Measurements from ENCODE around the gene ZNF185. TPM values are rescaled to one million over a fixed set of nuclear protein-coding genes. Genes with fewer than 3 reads are reported as not detected.

ZNF185 gene
- total RNA-seq, 1 experiment from 2014 or later, result 2.1 TPM

- intact Hi-C loops (cut with micrococcal nuclease; ENCODE audit: unreplicated experiment), result no loop called here
- BruUV-seq (replicated peaks), result no TSS peak
- no peak for DNase-seq (ENCODE audit: low spot score)
- Histone ChIP-seq H3K4me3 (ENCODE audit: low read depth, low read length, poor library complexity, severe bottlenecking) (no peak overlapping the region), H3K9me3 (ENCODE audit: low read depth, low read length, poor library complexity, severe bottlenecking) (no peaks in the 10 kb centered on the region), H3K27me3 (replicated peaks; ENCODE audit: insufficient read depth, low read depth, low read length, poor library complexity) (no peaks in the 10 kb centered on the region), H3K4me1 (ENCODE audit: insufficient read depth, low read length, poor library complexity, severe bottlenecking) (no peaks in the 10 kb centered on the region), H3K36me3 (ENCODE audit: insufficient read depth, low read length, poor library complexity, severe bottlenecking) (no peaks in the 10 kb centered on the region), H3K27ac (ENCODE audit: low read depth, low read length, poor library complexity, severe bottlenecking) (no peak overlapping the region)
- ChIA-PET POLR2A (ENCODE audit: low non-redundant PET) (no interaction called here), CTCF (no interaction called here)
- no peak for TF ChIP-seq CTCF (conservative IDR thresholded peaks at IDR 0.05; ENCODE audit: low read depth, low read length)
- TF ChIP-seq EZH2 (IDR thresholded peaks at IDR 0.05; ENCODE audit: borderline replicate concordance, low read depth, low read length, poor library complexity, severe bottlenecking), result no peak
These were observed 5.7 kb downstream of the ZNF185 start for GRCh38 chrX:152903589-152903988.

GRCh38 chrX:152904151-152905080 lies 6.5 kb downstream of the ZNF185 start:
- intact Hi-C loops (cut with micrococcal nuclease; ENCODE audit: unreplicated experiment), result no loop called here
- H3K9me3 ChIP-seq (ENCODE audit: low read depth, low read length, poor library complexity, severe bottlenecking), result no peaks in the 10 kb centered on the region
- no peaks in the 10 kb centered on the region for H3K4me1 ChIP-seq (ENCODE audit: insufficient read depth, low read length, poor library complexity, severe bottlenecking)
- no peaks in the 10 kb centered on the region for H3K27me3 ChIP-seq (replicated peaks; ENCODE audit: insufficient read depth, low read depth, low read length, poor library complexity)
- ChIA-PET CTCF (no interaction called here), POLR2A (ENCODE audit: low non-redundant PET) (no interaction called here)
- no peak overlapping the region for H3K4me3 ChIP-seq (ENCODE audit: low read depth, low read length, poor library complexity, severe bottlenecking)
- H3K36me3 ChIP-seq (ENCODE audit: insufficient read depth, low read length, poor library complexity, severe bottlenecking), result no peaks in the 10 kb centered on the region
- TF ChIP-seq CTCF (conservative IDR thresholded peaks at IDR 0.05; ENCODE audit: low read depth, low read length) (peak; percentile 80), EZH2 (IDR thresholded peaks at IDR 0.05; ENCODE audit: borderline replicate concordance, low read depth, low read length, poor library complexity, severe bottlenecking) (no peak)
- no TSS peak for BruUV-seq (replicated peaks)
- peak; percentile 55 for DNase-seq (ENCODE audit: low spot score)
- H3K27ac ChIP-seq (ENCODE audit: low read depth, low read length, poor library complexity, severe bottlenecking), result no peak overlapping the region

GRCh38 chrX:152905081-152905420 lies 7.2 kb downstream of the ZNF185 start:
- Histone ChIP-seq H3K27me3 (replicated peaks; ENCODE audit: insufficient read depth, low read depth, low read length, poor library complexity) (no peaks in the 10 kb centered on the region), H3K4me3 (ENCODE audit: low read depth, low read length, poor library complexity, severe bottlenecking) (no peak overlapping the region), H3K4me1 (ENCODE audit: insufficient read depth, low read length, poor library complexity, severe bottlenecking) (no peaks in the 10 kb centered on the region), H3K27ac (ENCODE audit: low read depth, low read length, poor library complexity, severe bottlenecking) (no peak overlapping the region), H3K9me3 (ENCODE audit: low read depth, low read length, poor library complexity, severe bottlenecking) (no peaks in the 10 kb centered on the region), H3K36me3 (ENCODE audit: insufficient read depth, low read length, poor library complexity, severe bottlenecking) (no peaks in the 10 kb centered on the region)
- CTCF ChIA-PET, result no interaction called here
- intact Hi-C loops (cut with micrococcal nuclease; ENCODE audit: unreplicated experiment), result no loop called here
- TF ChIP-seq EZH2 (IDR thresholded peaks at IDR 0.05; ENCODE audit: borderline replicate concordance, low read depth, low read length, poor library complexity, severe bottlenecking) (no peak), CTCF (conservative IDR thresholded peaks at IDR 0.05; ENCODE audit: low read depth, low read length) (no peak)
- no TSS peak for BruUV-seq (replicated peaks)
- POLR2A ChIA-PET (ENCODE audit: low non-redundant PET), result no interaction called here
- DNase-seq (ENCODE audit: low spot score), result no peak
